Peyer's patch (tissue), 4 donors: ENCODE measurements around the gene SLCO3A1. TPM values are rescaled to one million over a fixed set of nuclear protein-coding genes. Genes with fewer than 3 reads are reported as not detected.

Source experiments
- DNase-seq, 3 donors: peaks; one replicate each; pipeline ENCODE4 v3.0.0-alpha.2; 2017 to 2019
- H3K27ac ChIP-seq, 4 donors: fragments of 200-600 bp; sonication (generic); one replicate each; pipeline ENCODE4 v1.5.1; 2016 to 2019
- H3K27me3 ChIP-seq, 2 donors: fragments of 200-600 bp; sonication (generic); one replicate each; pipeline ENCODE4 v1.5.1; 2019
- H3K36me3 ChIP-seq, 3 donors: fragments of 200-600 bp; sonication (generic); one replicate each; pipeline ENCODE4 v1.5.1; 2016 to 2019
- H3K4me1 ChIP-seq, 4 donors: fragments of 200-600 bp; sonication (generic); one replicate each; pipeline ENCODE4 v1.5.1; 2016 to 2019
- H3K4me3 ChIP-seq, 4 donors: fragments of 200-600 bp; sonication (generic); 1 replicate in 3 of 4; 2 replicates in 1 of 4; pipeline ENCODE4 v1.5.1; 2016 to 2019; ENCODE audit warnings: mild to moderate bottlenecking in 1 of 4
- H3K9me3 ChIP-seq, 4 donors: fragments of 200-600 bp; sonication (generic); one replicate each; pipeline ENCODE4 v1.5.1; 2016 to 2019; ENCODE audit warnings: mild to moderate bottlenecking in 1 of 4
- CTCF ChIP-seq, 6 experiments: fragments of 450-650 bp in 4 of 6; fragments of 200-600 bp in 2 of 6; sonication (generic) in 1 of 6; IDR thresholded peaks; one replicate each; pipeline ENCODE4 v1.5.1; 2017 to 2019; ENCODE audit warnings: antibody characterized with exemption in 6 of 6, mild to moderate bottlenecking in 3 of 6, moderate library complexity in 1 of 6
- POLR2A ChIP-seq, 2 donors: fragments of 450-650 bp; IDR thresholded peaks; one replicate each; pipeline ENCODE4 v1.5.1; 2017; ENCODE audit warnings: antibody characterized with exemption in 2 of 2, mild to moderate bottlenecking in 2 of 2, moderate library complexity in 2 of 2
- total RNA-seq, 4 donors: library from RNA; depleted of rRNA; stranded (reverse); fragments of >200 nt; gene quantifications; one replicate each; pipeline ENCODE4 v1.1.0, GENCODE V29; 2016

Gene SLCO3A1
- total RNA-seq, 4 donors from 2014 or later = 2.1 to 8.3 (median 5.0) TPM

GRCh38 chr15:92128788-92129187 lies 275.3 kb downstream of the SLCO3A1 start:
- H3K4me1 ChIP-seq = no peaks in the 10 kb centered on the region
- H3K27me3 ChIP-seq = no peaks in the 10 kb centered on the region
- TF ChIP-seq POLR2A (IDR thresholded peaks at IDR 0.05) = no peak
- no peak for TF ChIP-seq CTCF (IDR thresholded peaks at IDR 0.05)
- H3K27ac ChIP-seq = no peak overlapping the region
- no peaks in the 10 kb centered on the region for H3K9me3 ChIP-seq
- H3K36me3 ChIP-seq = peaks cover 0 to 9% (median 0%) of the 10 kb centered on the region in 3 donors
- no peak for DNase-seq
- no peak overlapping the region for H3K4me3 ChIP-seq

- H3K4me3 ChIP-seq = no peak overlapping the region
- TF ChIP-seq CTCF (IDR thresholded peaks at IDR 0.05) (no peak), POLR2A (IDR thresholded peaks at IDR 0.05) (no peak)
- H3K9me3 ChIP-seq = no peaks in the 10 kb centered on the region
- no peaks in the 10 kb centered on the region for H3K4me1 ChIP-seq
- DNase-seq = no peak
- no peaks in the 10 kb centered on the region for H3K27me3 ChIP-seq
- peaks cover 0 to 9% (median 0%) of the 10 kb centered on the region in 3 donors for H3K36me3 ChIP-seq
- no peak overlapping the region for H3K27ac ChIP-seq
Measured at GRCh38 chr15:92130244-92130643, 276.7 kb downstream of the SLCO3A1 start.

GRCh38 chr15:92130906-92131305 lies 277.4 kb downstream of the SLCO3A1 start:
- no peaks in the 10 kb centered on the region for H3K9me3 ChIP-seq
- peaks cover 0 to 9% (median 0%) of the 10 kb centered on the region in 3 donors for H3K36me3 ChIP-seq
- no peaks in the 10 kb centered on the region for H3K4me1 ChIP-seq
- TF ChIP-seq CTCF (IDR thresholded peaks at IDR 0.05) (no peak), POLR2A (IDR thresholded peaks at IDR 0.05) (no peak)
- DNase-seq = no peak
- H3K27ac ChIP-seq = no peak overlapping the region
- no peak overlapping the region for H3K4me3 ChIP-seq
- no peaks in the 10 kb centered on the region for H3K27me3 ChIP-seq

- TF ChIP-seq CTCF (IDR thresholded peaks at IDR 0.05) (no peak), POLR2A (IDR thresholded peaks at IDR 0.05) (no peak)
- H3K4me1 ChIP-seq = no peaks in the 10 kb centered on the region
- no peaks in the 10 kb centered on the region for H3K9me3 ChIP-seq
- no peak for DNase-seq
- no peak overlapping the region for H3K4me3 ChIP-seq
- H3K27ac ChIP-seq = no peak overlapping the region
- peaks cover 0 to 5% (median 0%) of the 10 kb centered on the region in 3 donors for H3K36me3 ChIP-seq
- no peaks in the 10 kb centered on the region for H3K27me3 ChIP-seq
Measured at GRCh38 chr15:92132982-92133755, 279.7 kb downstream of the SLCO3A1 start.

GRCh38 chr15:92140796-92141195 lies 287.3 kb downstream of the SLCO3A1 start:
- Histone ChIP-seq H3K27me3 (no peaks in the 10 kb centered on the region), H3K27ac (no peak overlapping the region), H3K4me3 (no peak overlapping the region), H3K9me3 (no peaks in the 10 kb centered on the region), H3K36me3 (no peaks in the 10 kb centered on the region), H3K4me1 (no peaks in the 10 kb centered on the region)
- TF ChIP-seq POLR2A (IDR thresholded peaks at IDR 0.05) (no peak), CTCF (IDR thresholded peaks at IDR 0.05) (no peak)
- no peak for DNase-seq
